ENCODE results near the gene TMPRSS12. TPM values are rescaled to one million over a fixed set of nuclear protein-coding genes. Genes with fewer than 3 reads are reported as not detected.

Gene TMPRSS12
- total and polyA plus RNA-seq, 2 experiments from 2014 or later, result not detected

DNA sequence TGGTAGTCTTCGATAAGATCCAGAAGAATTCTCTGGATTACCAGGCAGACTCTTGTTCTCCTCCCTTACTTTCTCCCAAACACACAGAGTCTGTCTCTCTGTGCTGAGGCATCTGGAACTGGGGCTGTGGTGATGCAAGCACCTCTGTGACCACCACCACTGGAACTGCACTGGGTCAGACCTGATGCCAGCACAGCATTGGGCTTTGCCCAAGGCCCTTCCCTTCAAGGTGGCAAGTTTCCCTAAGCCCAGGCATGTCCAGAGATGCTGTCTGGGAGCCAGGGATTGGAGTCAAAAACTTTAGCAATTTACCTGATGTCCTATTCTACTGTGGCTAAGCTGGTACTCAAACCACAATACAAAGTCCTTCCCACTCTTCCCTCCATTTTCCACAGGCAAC lies 14.6 kb upstream of the TMPRSS12 start:
- no peaks in the 10 kb centered on the region for H3K4me1 ChIP-seq (ENCODE audit: insufficient read depth)
- no peaks in the 10 kb centered on the region for H3K36me3 Mint-ChIP-seq (ENCODE audit: low read depth)
- H3K9me3 Mint-ChIP-seq, result peaks cover 7% of the 10 kb centered on the region
- no peaks in the 10 kb centered on the region for H3K27me3 ChIP-seq (ENCODE audit: insufficient read depth)
- no peak overlapping the region for H3K27ac ChIP-seq (ENCODE audit: low read depth)
- no peak overlapping the region for H3K4me3 ChIP-seq
- no peaks in the 10 kb centered on the region for H3K9me2 ChIP-seq (ENCODE audit: insufficient read depth)
- peaks cover 2% of the 10 kb centered on the region for H3K27me3 Mint-ChIP-seq (ENCODE audit: insufficient read depth, low read depth, poor library complexity)
- H4K20me1 ChIP-seq (replicated peaks; ENCODE audit: insufficient read depth), result no peaks in the 10 kb centered on the region
- no peaks in the 10 kb centered on the region for H3K79me2 ChIP-seq (replicated peaks; ENCODE audit: insufficient read depth)
- TF ChIP-seq POLR2AphosphoS5 (IDR thresholded peaks at IDR 0.05; ENCODE audit: low read depth) (no peak), ZNF331 (CRISPR knock-in tag; IDR thresholded peaks at IDR 0.05; ENCODE audit: low read depth) (no peak), EZH2phosphoT487 (IDR thresholded peaks at IDR 0.05; ENCODE audit: unreplicated experiment) (no peak), JUNB (IDR thresholded peaks at IDR 0.05; ENCODE audit: unreplicated experiment) (no peak), CREB1 (CRISPR knock-in tag; IDR thresholded peaks at IDR 0.05; ENCODE audit: low read depth) (no peak), EZH2 (IDR thresholded peaks at IDR 0.05; ENCODE audit: low read depth, unreplicated experiment) (no peak), ZNF114 (CRISPR knock-in tag; IDR thresholded peaks at IDR 0.05) (no peak), NANOG (IDR thresholded peaks at IDR 0.05; ENCODE audit: borderline replicate concordance) (no peak), STAT1 (IDR thresholded peaks at IDR 0.05; ENCODE audit: unreplicated experiment) (no peak)
- TF ChIP-seq, protein P1, sequence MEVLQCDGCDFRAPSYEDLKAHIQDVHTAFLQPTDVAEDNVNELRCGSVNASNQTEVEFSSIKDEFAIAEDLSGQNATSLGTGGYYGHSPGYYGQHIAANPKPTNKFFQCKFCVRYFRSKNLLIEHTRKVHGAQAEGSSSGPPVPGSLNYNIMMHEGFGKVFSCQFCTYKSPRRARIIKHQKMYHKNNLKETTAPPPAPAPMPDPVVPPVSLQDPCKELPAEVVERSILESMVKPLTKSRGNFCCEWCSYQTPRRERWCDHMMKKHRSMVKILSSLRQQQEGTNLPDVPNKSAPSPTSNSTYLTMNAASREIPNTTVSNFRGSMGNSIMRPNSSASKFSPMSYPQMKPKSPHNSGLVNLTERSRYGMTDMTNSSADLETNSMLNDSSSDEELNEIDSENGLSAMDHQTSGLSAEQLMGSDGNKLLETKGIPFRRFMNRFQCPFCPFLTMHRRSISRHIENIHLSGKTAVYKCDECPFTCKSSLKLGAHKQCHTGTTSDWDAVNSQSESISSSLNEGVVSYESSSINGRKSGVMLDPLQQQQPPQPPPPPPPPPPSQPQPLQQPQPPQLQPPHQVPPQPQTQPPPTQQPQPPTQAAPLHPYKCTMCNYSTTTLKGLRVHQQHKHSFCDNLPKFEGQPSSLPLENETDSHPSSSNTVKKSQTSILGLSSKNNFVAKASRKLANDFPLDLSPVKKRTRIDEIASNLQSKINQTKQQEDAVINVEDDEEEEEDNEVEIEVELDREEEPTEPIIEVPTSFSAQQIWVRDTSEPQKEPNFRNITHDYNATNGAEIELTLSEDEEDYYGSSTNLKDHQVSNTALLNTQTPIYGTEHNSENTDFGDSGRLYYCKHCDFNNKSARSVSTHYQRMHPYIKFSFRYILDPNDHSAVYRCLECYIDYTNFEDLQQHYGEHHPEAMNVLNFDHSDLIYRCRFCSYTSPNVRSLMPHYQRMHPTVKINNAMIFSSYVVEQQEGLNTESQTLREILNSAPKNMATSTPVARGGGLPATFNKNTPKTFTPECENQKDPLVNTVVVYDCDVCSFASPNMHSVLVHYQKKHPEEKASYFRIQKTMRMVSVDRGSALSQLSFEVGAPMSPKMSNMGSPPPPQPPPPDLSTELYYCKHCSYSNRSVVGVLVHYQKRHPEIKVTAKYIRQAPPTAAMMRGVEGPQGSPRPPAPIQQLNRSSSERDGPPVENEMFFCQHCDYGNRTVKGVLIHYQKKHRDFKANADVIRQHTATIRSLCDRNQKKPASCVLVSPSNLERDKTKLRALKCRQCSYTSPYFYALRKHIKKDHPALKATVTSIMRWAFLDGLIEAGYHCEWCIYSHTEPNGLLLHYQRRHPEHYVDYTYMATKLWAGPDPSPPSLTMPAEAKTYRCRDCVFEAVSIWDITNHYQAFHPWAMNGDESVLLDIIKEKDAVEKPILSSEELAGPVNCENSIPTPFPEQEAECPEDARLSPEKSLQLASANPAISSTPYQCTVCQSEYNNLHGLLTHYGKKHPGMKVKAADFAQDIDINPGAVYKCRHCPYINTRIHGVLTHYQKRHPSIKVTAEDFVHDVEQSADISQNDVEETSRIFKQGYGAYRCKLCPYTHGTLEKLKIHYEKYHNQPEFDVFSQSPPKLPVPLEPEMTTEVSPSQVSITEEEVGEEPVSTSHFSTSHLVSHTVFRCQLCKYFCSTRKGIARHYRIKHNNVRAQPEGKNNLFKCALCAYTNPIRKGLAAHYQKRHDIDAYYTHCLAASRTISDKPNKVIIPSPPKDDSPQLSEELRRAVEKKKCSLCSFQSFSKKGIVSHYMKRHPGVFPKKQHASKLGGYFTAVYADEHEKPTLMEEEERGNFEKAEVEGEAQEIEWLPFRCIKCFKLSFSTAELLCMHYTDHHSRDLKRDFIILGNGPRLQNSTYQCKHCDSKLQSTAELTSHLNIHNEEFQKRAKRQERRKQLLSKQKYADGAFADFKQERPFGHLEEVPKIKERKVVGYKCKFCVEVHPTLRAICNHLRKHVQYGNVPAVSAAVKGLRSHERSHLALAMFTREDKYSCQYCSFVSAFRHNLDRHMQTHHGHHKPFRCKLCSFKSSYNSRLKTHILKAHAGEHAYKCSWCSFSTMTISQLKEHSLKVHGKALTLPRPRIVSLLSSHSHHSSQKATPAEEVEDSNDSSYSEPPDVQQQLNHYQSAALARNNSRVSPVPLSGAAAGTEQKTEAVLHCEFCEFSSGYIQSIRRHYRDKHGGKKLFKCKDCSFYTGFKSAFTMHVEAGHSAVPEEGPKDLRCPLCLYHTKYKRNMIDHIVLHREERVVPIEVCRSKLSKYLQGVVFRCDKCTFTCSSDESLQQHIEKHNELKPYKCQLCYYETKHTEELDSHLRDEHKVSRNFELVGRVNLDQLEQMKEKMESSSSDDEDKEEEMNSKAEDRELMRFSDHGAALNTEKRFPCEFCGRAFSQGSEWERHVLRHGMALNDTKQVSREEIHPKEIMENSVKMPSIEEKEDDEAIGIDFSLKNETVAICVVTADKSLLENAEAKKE (CRISPR knock-in tag; IDR thresholded peaks at IDR 0.05), result no peak
- TF ChIP-seq, protein P2, sequence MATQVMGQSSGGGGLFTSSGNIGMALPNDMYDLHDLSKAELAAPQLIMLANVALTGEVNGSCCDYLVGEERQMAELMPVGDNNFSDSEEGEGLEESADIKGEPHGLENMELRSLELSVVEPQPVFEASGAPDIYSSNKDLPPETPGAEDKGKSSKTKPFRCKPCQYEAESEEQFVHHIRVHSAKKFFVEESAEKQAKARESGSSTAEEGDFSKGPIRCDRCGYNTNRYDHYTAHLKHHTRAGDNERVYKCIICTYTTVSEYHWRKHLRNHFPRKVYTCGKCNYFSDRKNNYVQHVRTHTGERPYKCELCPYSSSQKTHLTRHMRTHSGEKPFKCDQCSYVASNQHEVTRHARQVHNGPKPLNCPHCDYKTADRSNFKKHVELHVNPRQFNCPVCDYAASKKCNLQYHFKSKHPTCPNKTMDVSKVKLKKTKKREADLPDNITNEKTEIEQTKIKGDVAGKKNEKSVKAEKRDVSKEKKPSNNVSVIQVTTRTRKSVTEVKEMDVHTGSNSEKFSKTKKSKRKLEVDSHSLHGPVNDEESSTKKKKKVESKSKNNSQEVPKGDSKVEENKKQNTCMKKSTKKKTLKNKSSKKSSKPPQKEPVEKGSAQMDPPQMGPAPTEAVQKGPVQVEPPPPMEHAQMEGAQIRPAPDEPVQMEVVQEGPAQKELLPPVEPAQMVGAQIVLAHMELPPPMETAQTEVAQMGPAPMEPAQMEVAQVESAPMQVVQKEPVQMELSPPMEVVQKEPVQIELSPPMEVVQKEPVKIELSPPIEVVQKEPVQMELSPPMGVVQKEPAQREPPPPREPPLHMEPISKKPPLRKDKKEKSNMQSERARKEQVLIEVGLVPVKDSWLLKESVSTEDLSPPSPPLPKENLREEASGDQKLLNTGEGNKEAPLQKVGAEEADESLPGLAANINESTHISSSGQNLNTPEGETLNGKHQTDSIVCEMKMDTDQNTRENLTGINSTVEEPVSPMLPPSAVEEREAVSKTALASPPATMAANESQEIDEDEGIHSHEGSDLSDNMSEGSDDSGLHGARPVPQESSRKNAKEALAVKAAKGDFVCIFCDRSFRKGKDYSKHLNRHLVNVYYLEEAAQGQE (IDR thresholded peaks at IDR 0.05; ENCODE audit: unreplicated experiment), result no peak
- TF ChIP-seq, protein P3, sequence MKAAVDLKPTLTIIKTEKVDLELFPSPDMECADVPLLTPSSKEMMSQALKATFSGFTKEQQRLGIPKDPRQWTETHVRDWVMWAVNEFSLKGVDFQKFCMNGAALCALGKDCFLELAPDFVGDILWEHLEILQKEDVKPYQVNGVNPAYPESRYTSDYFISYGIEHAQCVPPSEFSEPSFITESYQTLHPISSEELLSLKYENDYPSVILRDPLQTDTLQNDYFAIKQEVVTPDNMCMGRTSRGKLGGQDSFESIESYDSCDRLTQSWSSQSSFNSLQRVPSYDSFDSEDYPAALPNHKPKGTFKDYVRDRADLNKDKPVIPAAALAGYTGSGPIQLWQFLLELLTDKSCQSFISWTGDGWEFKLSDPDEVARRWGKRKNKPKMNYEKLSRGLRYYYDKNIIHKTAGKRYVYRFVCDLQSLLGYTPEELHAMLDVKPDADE (IDR thresholded peaks at IDR 0.05), result no peak
- TF ChIP-seq, protein P4, sequence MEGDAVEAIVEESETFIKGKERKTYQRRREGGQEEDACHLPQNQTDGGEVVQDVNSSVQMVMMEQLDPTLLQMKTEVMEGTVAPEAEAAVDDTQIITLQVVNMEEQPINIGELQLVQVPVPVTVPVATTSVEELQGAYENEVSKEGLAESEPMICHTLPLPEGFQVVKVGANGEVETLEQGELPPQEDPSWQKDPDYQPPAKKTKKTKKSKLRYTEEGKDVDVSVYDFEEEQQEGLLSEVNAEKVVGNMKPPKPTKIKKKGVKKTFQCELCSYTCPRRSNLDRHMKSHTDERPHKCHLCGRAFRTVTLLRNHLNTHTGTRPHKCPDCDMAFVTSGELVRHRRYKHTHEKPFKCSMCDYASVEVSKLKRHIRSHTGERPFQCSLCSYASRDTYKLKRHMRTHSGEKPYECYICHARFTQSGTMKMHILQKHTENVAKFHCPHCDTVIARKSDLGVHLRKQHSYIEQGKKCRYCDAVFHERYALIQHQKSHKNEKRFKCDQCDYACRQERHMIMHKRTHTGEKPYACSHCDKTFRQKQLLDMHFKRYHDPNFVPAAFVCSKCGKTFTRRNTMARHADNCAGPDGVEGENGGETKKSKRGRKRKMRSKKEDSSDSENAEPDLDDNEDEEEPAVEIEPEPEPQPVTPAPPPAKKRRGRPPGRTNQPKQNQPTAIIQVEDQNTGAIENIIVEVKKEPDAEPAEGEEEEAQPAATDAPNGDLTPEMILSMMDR (conservative IDR thresholded peaks at IDR 0.05; ENCODE audit: low read depth in 2 of 2), result no peak
- H3K4me1 Mint-ChIP-seq, result peaks cover 2% of the 10 kb centered on the region; the same call in 1 of the 3 replicates
- H3F3A ChIP-seq (replicated peaks; ENCODE audit: low read depth), result no peaks in the 10 kb centered on the region
- no peak for DNase-seq (ENCODE audit: low spot score)
- no peak for ATAC-seq
- H3K27ac Mint-ChIP-seq, result no peak overlapping the region
- H2AFZ ChIP-seq, result no peak overlapping the region
- H3K4me3 Mint-ChIP-seq, result no peak overlapping the region
- no peaks in the 10 kb centered on the region for H3K36me3 ChIP-seq (ENCODE audit: insufficient read depth)
- no peak overlapping the region for H3K4me2 ChIP-seq
